Peyer's patch (tissue), 4 donors: ENCODE data around the gene SMNDC1.

Experiments
- CTCF ChIP-seq, 6 experiments: fragments of 450-650 bp in 4 of 6; fragments of 200-600 bp in 2 of 6; sonication (generic) in 1 of 6; IDR thresholded peaks; one replicate each; pipeline ENCODE4 v1.5.1; 2017 to 2019; ENCODE audit warnings: antibody characterized with exemption in 6 of 6, mild to moderate bottlenecking in 3 of 6, moderate library complexity in 1 of 6
- POLR2A ChIP-seq, 2 donors: fragments of 450-650 bp; IDR thresholded peaks; one replicate each; pipeline ENCODE4 v1.5.1; 2017; ENCODE audit warnings: antibody characterized with exemption in 2 of 2, mild to moderate bottlenecking in 2 of 2, moderate library complexity in 2 of 2

DNA sequence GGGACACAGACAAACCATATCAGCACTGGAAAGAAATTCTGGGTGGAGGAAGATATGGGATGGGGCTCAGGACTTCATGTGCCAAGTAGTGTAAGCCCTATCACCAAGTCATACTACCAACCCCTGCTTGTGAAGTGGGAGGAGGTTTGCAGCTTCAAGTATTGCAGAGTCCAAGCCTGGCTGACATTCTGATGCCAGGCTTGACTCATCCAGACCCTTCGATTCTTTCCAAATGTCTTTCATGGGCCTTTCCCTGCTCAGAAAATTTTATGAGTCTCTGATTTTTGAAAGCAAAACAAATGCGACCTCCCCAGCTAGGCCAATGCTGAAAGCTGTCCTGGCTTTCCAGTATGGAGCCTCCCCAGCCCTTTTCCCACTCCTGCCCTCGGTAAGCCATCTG, 45.1 kb upstream of the SMNDC1 start:
- no peak for TF ChIP-seq POLR2A (IDR thresholded peaks at IDR 0.05)
- no peak for TF ChIP-seq CTCF (IDR thresholded peaks at IDR 0.05)
